Measurements from ENCODE around the gene CYP1A2. TPM values are rescaled to one million over a fixed set of nuclear protein-coding genes. Genes with fewer than 3 reads are reported as not detected.

The CYP1A2 gene
- not detected for total RNA-seq

GRCh38 chr15:74748322-74748946 lies at the start of gene CYP1A2:
Gene CYP1A2 (plus strand): TSS chr15:74748845. CDS start chr15:74749739, 894 bp downstream.

GRCh38 chr15:74725225-74725774 lies 23.3 kb upstream of the CYP1A2 start, which contains the start of gene CYP1A1:
Gene CYP1A1 (minus strand): TSS chr15:74725528. CDS start chr15:74723097, 2,431 bp downstream.

GRCh38 chr15:74781431-74782258 lies 33.0 kb downstream of the CYP1A2 start, which contains the start of gene CSK:
Gene CSK (plus strand): TSS chr15:74782080. CDS start chr15:74798298, 16,218 bp downstream.

Small RNAs within 50 kb of the gene (small RNA-seq; reads per million reads assigned to genes)
- not detected for gene MIR4513 (ENCODE audit: low replicate concordance)

Other genes with a start within 250 kb of the CYP1A2 start
- 9.3 TPM for gene ARID3B, start 207.6 kb upstream of the CYP1A2 start, total RNA-seq
- gene CLK3, start 133.0 kb upstream of the CYP1A2 start, total RNA-seq = 79.2 TPM
- gene EDC3, start 52.8 kb upstream of the CYP1A2 start, total RNA-seq = 23.4 TPM
- gene CYP1A1, start 23.3 kb upstream of the CYP1A2 start, total RNA-seq = not detected
- gene CSK, start 33.2 kb downstream of the CYP1A2 start, total RNA-seq = 37.5 TPM
- gene LMAN1L, start 64.0 kb downstream of the CYP1A2 start, total RNA-seq = not detected
- not detected for gene CPLX3, start 77.8 kb downstream of the CYP1A2 start, total RNA-seq
- 23.4 TPM for gene ULK3, start 94.3 kb downstream of the CYP1A2 start, total RNA-seq
- 56.7 TPM for gene SCAMP2, start 124.5 kb downstream of the CYP1A2 start, total RNA-seq
- 55.2 TPM for gene MPI, start 141.2 kb downstream of the CYP1A2 start, total RNA-seq
- gene FAM219B, start 158.0 kb downstream of the CYP1A2 start, total RNA-seq = 54.7 TPM
- gene COX5A, start 189.2 kb downstream of the CYP1A2 start, total RNA-seq = 103 TPM
- gene RPP25, start 207.9 kb downstream of the CYP1A2 start, total RNA-seq = 3.0 TPM
- gene SCAMP5, start 246.7 kb downstream of the CYP1A2 start, total RNA-seq = 14.1 TPM